NCI-H446 (cell line): ENCODE data around the gene RPS6KA2.

Source experiments
- DNase-seq, 2 experiments: peaks; one replicate each; lab custom pipeline; 2025; lab: John Stamatoyannopoulos, UW

Gene RPS6KA2

GRCh38 chr6:166467436-166468000 lies 159.5 kb downstream of the RPS6KA2 start:
- no peak for DNase-seq

- DNase-seq: no peak
These were observed 160.6 kb downstream of the RPS6KA2 start for GRCh38 chr6:166466178-166467122.

- no peak for DNase-seq
These were observed 161.4 kb downstream of the RPS6KA2 start for GRCh38 chr6:166465671-166466087.

- DNase-seq: no peak
These were observed 162.1 kb downstream of the RPS6KA2 start for GRCh38 chr6:166465003-166465399.

- no peak for DNase-seq
These were observed 162.7 kb downstream of the RPS6KA2 start for GRCh38 chr6:166464068-166465002.

- DNase-seq: no peak
These were observed 163.5 kb downstream of the RPS6KA2 start for GRCh38 chr6:166463359-166464067.

- no peak for DNase-seq
These were observed 164.5 kb downstream of the RPS6KA2 start for GRCh38 chr6:166462461-166463135.

GRCh38 chr6:166461821-166462460 lies 165.1 kb downstream of the RPS6KA2 start:
- no peak for DNase-seq

- DNase-seq: no peak
These were observed 166.3 kb downstream of the RPS6KA2 start for GRCh38 chr6:166460473-166461437.

GRCh38 chr6:166459906-166460305 lies 167.1 kb downstream of the RPS6KA2 start:
- DNase-seq: no peak

- no peak for DNase-seq
These were observed 167.8 kb downstream of the RPS6KA2 start for GRCh38 chr6:166459272-166459671.

GRCh38 chr6:166456395-166457156 lies 170.5 kb downstream of the RPS6KA2 start:
- DNase-seq: no peak

- DNase-seq: no peak
These were observed 172.1 kb downstream of the RPS6KA2 start for GRCh38 chr6:166454692-166455515.

- DNase-seq: no peak
These were observed 173.4 kb downstream of the RPS6KA2 start for GRCh38 chr6:166453651-166454050.

GRCh38 chr6:166450167-166450873 lies 176.7 kb downstream of the RPS6KA2 start:
- DNase-seq: no peak

GRCh38 chr6:166449641-166450040 lies 177.4 kb downstream of the RPS6KA2 start:
- no peak for DNase-seq

- no peak for DNase-seq
These were observed 178.0 kb downstream of the RPS6KA2 start for GRCh38 chr6:166449036-166449435.
